B cell (primary cell): ENCODE results near the gene PSTK. TPM values are rescaled to one million over a fixed set of nuclear protein-coding genes. Genes with fewer than 3 reads are reported as not detected.

Source experiments
- ATAC-seq: fragments of 200-7000 bp; cut with Tn5 transposase; one replicate; pipeline ENCODE4 v1.10.0; 2021; ENCODE audit warnings: low read depth, mild to moderate bottlenecking, moderate number of reproducible peaks, moderate library complexity
- CTCF ChIA-PET: fragments of 350-600 bp; sonication (Branson Sonifier 250); formaldehyde crosslinking; loops from one replicate; lab custom pipeline; 2021; ENCODE audit warnings: antibody characterized with exemption, inconsistent platforms; lab: Charles Lee
- POLR2A ChIA-PET: fragments of 350-600 bp; sonication (Branson Sonifier 250); formaldehyde crosslinking; loops from one replicate; lab custom pipeline; 2021; ENCODE audit warnings: antibody characterized with exemption; lab: Charles Lee
- DNase-seq: peaks from one replicate; pipeline ENCODE4 v3.0.0; 2013
- H2AFZ ChIP-seq: 2 replicates; pipeline ENCODE4 v1.6.1; 2012; ENCODE audit warnings: mild to moderate bottlenecking, low read depth, low read length; ENCODE audit not compliant: insufficient read depth, poor library complexity, severe bottlenecking
- H3K27ac ChIP-seq, 2 donors: 1 replicate in 1 of 2; 2 replicates in 1 of 2; pipeline ENCODE4 v1.5.1; 2012 to 2013; ENCODE audit warnings: low read length in 2 of 2, mild to moderate bottlenecking in 2 of 2, moderate library complexity in 1 of 2
- H3K27me3 ChIP-seq, 4 experiments: fragments of 200-600 bp in 1 of 4; sonication (generic) in 1 of 4; replicated peaks in 1 of 4; 1 replicate in 2 of 4; 2 replicates in 2 of 4; pipeline versions ENCODE4 v1.6.1 to v1.7.0; 2013 to 2016; ENCODE audit warnings: low read length in 3 of 4, mild to moderate bottlenecking in 2 of 4, mixed read lengths in 1 of 4, moderate library complexity in 1 of 4; ENCODE audit not compliant: insufficient read depth in 4 of 4, control insufficient read depth in 3 of 4; ENCODE audit errors: control extremely low read depth in 1 of 4
- H3K36me3 ChIP-seq, 2 experiments: replicated peaks in 1 of 2; 1 replicate in 1 of 2; 2 replicates in 1 of 2; pipeline versions ENCODE4 v1.6.1 to v1.7.1; 2013; ENCODE audit warnings: low read length in 1 of 2; ENCODE audit not compliant: insufficient read depth in 2 of 2, control insufficient read depth in 1 of 2; ENCODE audit errors: control extremely low read depth in 1 of 2, extremely low read depth in 1 of 2
- H3K4me1 ChIP-seq, 2 donors: fragments of 200-600 bp in 1 of 2; sonication (generic) in 1 of 2; 1 replicate in 1 of 2; 2 replicates in 1 of 2; pipeline versions ENCODE4 v1.5.1 to v1.6.1; 2013 to 2017; ENCODE audit warnings: low read length in 2 of 2; ENCODE audit not compliant: control insufficient read depth in 2 of 2, insufficient read depth in 2 of 2
- H3K4me2 ChIP-seq: replicated peaks from 2 replicates; pipeline ENCODE3; 2012; ENCODE audit warnings: mild to moderate bottlenecking, low read depth, low read length; ENCODE audit not compliant: poor library complexity, severe bottlenecking
- H3K4me3 ChIP-seq, 5 experiments: fragments of 200-600 bp in 1 of 5; sonication (generic) in 1 of 5; 1 replicate in 3 of 5; 2 replicates in 2 of 5; pipeline versions ENCODE4 v1.5.1 to v1.7.0; 2011 to 2016; ENCODE audit warnings: low read length in 4 of 5, mild to moderate bottlenecking in 4 of 5, low read depth in 2 of 5, control low read depth in 1 of 5, moderate library complexity in 1 of 5; ENCODE audit not compliant: insufficient read depth in 1 of 5; ENCODE audit errors: control extremely low read depth in 1 of 5, extremely low read depth in 1 of 5
- H3K79me2 ChIP-seq: fragments of 200-600 bp; sonication (generic); one replicate; pipeline ENCODE4 v1.6.0; 2016; ENCODE audit warnings: low read length; ENCODE audit not compliant: control insufficient read depth, insufficient read depth
- H3K9ac ChIP-seq: fragments of 200-600 bp; sonication (generic); 2 replicates; pipeline ENCODE4 v1.6.1; 2017; ENCODE audit warnings: mild to moderate bottlenecking, low read length, moderate library complexity
- H3K9me3 ChIP-seq, 3 donors: one replicate each; pipeline versions ENCODE4 v1.6.1 to v1.7.1; 2013; ENCODE audit warnings: low read length in 2 of 3; ENCODE audit not compliant: control insufficient read depth in 2 of 3, insufficient read depth in 1 of 3; ENCODE audit errors: control extremely low read depth in 1 of 3
- H4K20me1 ChIP-seq: 2 replicates; pipeline ENCODE4 v1.6.0; 2012; ENCODE audit warnings: mild to moderate bottlenecking, low read length; ENCODE audit not compliant: insufficient read depth, control insufficient read depth, poor library complexity, severe bottlenecking
- H3K27ac Mint-ChIP-seq: one replicate; pipeline ENCODE4 v1.8.0; 2021; ENCODE audit warnings: mixed read lengths
- H3K27me3 Mint-ChIP-seq: one replicate; pipeline ENCODE4 v1.8.0; 2021; ENCODE audit warnings: mixed read lengths
- H3K4me1 Mint-ChIP-seq: one replicate; pipeline ENCODE4 v1.8.0; 2021; ENCODE audit warnings: mixed read lengths
- H3K4me3 Mint-ChIP-seq: one replicate; pipeline ENCODE4 v1.8.0; 2021; ENCODE audit warnings: mixed read lengths
- H3K9me3 Mint-ChIP-seq: one replicate; pipeline ENCODE4 v1.8.0; 2022; ENCODE audit warnings: mixed read lengths; ENCODE audit not compliant: insufficient read depth
- EZH2 ChIP-seq: IDR thresholded peaks from 2 replicates; pipeline ENCODE4 v1.6.1; 2012; ENCODE audit warnings: borderline replicate concordance, low read depth, mild to moderate bottlenecking, moderate library complexity, low read length; ENCODE audit not compliant: insufficient read depth, poor library complexity, severe bottlenecking
- WGBS: methylation state at CpG from one replicate; pipeline ENCODE4 v1.1.5; 2013; ENCODE audit warnings: missing lambda C conversion rate; ENCODE audit not compliant: insufficient coverage; 5-methylcytosine and 5-hydroxymethylcytosine counted together
- intact Hi-C: fragments of 100-400 bp; cut with micrococcal nuclease; formaldehyde crosslinking; loops from one replicate; pipeline ENCODE4 v1.10.0; 2022
- polyA plus RNA-seq: library from polyadenylated mRNA; depleted of rRNA; stranded (reverse); fragments of >200 nt; gene quantifications from 2 replicates; pipeline ENCODE4 v1.2.3, GENCODE V29; 2012
- total RNA-seq, 2 donors: library from RNA; stranded (reverse); fragments of 120-200 nt in 1 of 2; gene quantifications; 1 replicate in 1 of 2; 2 replicates in 1 of 2; pipeline versions ENCODE4 v1.2.3 to v1.2.4, GENCODE V29; 2013 to 2022
- TF ChIP-seq, protein P1 (sequence below): fragments of 200-600 bp; IDR thresholded peaks from one replicate; pipeline ENCODE4 v1.8.0; 2022; ENCODE audit warnings: antibody characterized with exemption, mild to moderate bottlenecking

PSTK gene
- total and polyA plus RNA-seq, 2 donors (not counting 1 experiment from before 2014, with no cell fraction given) = 4.2 to 8.5 TPM

DNA sequence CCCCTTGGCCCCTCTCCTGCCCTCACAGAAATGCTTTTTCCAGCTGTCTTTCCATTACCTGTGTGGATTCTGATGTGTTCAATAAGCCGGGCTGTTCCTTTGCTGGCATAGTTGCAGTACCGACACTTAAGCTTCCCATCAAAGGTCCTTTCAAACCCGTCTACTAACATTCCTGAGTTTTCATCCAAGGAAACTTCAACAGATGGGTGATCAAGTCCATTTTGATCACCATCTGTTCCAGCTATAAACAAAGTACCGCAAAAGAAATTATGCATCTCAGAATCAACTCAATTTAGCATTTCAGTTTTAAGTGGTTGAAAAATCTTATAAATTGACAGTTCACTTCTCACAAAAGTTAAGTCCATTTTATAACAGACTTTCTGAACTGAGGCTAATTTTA is 15.7 kb downstream of the PSTK start:
- Histone ChIP-seq H3K4me3 (no peak overlapping the region), H3K4me2 (no peak overlapping the region), H3K9ac (no peak overlapping the region), H4K20me1 (peaks cover 46% of the 10 kb centered on the region), H3K36me3 (peaks cover 0 to 41% of the 10 kb centered on the region in 2 experiments), H3K79me2 (peaks cover 37% of the 10 kb centered on the region), H3K4me1 (peaks cover 0 to 9% of the 10 kb centered on the region in 2 donors), H3K27me3 (no peaks in the 10 kb centered on the region), H3K27ac (no peak overlapping the region), H3K9me3 (no peaks in the 10 kb centered on the region), H2AFZ (no peak overlapping the region)
- no peak for DNase-seq
- no peaks in the 10 kb centered on the region for H3K27me3 Mint-ChIP-seq
- WGBS = 100% methylated on average over 3 of the region's 4 CpGs
- intact Hi-C loops = no loop called here
- no peaks in the 10 kb centered on the region for H3K9me3 Mint-ChIP-seq
- H3K4me1 Mint-ChIP-seq = peaks cover 15% of the 10 kb centered on the region
- ChIA-PET CTCF (no interaction called here), POLR2A (no interaction called here)
- no peak overlapping the region for H3K4me3 Mint-ChIP-seq
- TF ChIP-seq, protein P1, sequence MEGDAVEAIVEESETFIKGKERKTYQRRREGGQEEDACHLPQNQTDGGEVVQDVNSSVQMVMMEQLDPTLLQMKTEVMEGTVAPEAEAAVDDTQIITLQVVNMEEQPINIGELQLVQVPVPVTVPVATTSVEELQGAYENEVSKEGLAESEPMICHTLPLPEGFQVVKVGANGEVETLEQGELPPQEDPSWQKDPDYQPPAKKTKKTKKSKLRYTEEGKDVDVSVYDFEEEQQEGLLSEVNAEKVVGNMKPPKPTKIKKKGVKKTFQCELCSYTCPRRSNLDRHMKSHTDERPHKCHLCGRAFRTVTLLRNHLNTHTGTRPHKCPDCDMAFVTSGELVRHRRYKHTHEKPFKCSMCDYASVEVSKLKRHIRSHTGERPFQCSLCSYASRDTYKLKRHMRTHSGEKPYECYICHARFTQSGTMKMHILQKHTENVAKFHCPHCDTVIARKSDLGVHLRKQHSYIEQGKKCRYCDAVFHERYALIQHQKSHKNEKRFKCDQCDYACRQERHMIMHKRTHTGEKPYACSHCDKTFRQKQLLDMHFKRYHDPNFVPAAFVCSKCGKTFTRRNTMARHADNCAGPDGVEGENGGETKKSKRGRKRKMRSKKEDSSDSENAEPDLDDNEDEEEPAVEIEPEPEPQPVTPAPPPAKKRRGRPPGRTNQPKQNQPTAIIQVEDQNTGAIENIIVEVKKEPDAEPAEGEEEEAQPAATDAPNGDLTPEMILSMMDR = no peak
- no peak for TF ChIP-seq EZH2
- H3K27ac Mint-ChIP-seq = no peak overlapping the region
- no peak for ATAC-seq

DNA sequence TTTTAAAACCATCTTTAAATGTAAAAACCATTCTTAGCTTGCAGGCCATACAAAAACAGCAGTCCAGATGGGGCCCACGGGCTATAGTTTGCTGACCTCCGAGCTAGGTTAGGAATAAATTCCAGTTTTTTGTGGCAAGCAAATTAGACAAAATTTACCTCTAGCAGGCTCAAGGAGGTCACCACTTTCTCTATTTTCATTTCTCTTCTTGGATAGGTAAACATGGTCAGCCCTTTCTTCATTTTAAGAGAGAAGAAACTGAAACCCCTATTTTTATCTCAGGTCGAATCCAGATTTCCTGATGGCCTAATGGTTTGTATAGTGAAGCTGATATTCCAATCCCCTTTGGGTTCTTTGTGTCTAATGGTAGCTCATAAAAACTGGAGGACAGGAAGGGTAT is 17.7 kb downstream of the PSTK start:
- H3K27ac Mint-ChIP-seq = no peak overlapping the region
- Histone ChIP-seq H3K4me1 (peaks cover 0 to 9% of the 10 kb centered on the region in 2 donors), H2AFZ (no peak overlapping the region), H4K20me1 (peaks cover 59% of the 10 kb centered on the region), H3K36me3 (peaks cover 0 to 41% of the 10 kb centered on the region in 2 experiments), H3K4me3 (no peak overlapping the region), H3K27me3 (no peaks in the 10 kb centered on the region), H3K9ac (no peak overlapping the region), H3K9me3 (no peaks in the 10 kb centered on the region), H3K27ac (no peak overlapping the region), H3K4me2 (no peak overlapping the region), H3K79me2 (peaks cover 55% of the 10 kb centered on the region)
- intact Hi-C loops = no loop called here
- peaks cover 18% of the 10 kb centered on the region for H3K4me1 Mint-ChIP-seq
- no peak for ATAC-seq
- ChIA-PET POLR2A (no interaction called here), CTCF (interaction anchor here (0.9 kb wide), 1 partner anchor 23 kb away, joined by 3 read pairs; no protein-coding TSS in a partner anchor)
- H3K9me3 Mint-ChIP-seq = no peaks in the 10 kb centered on the region
- no peak overlapping the region for H3K4me3 Mint-ChIP-seq
- TF ChIP-seq EZH2 = no peak
- TF ChIP-seq, protein P1 = no peak
- DNase-seq = no peak
- no peaks in the 10 kb centered on the region for H3K27me3 Mint-ChIP-seq
- WGBS = no CpG with 5 or more reads among the region's 3 CpGs
